Activated CD4-positive, alpha-beta T cell treated with anti-CD3 and anti-CD28 coated beads, Interleukin-2, Interleukin-6, amounts not matched to agents 100 ng/mL and 50 ng/mL, durations not matched to agents 16 hours and 8 hours (primary cell): ENCODE results near the gene VSTM2L.
"Not testable (repeated sequence)": the region's sequence is repeated elsewhere in the genome, so short reads cannot be mapped to it uniquely, and the experiment has no call there.

Experiments
- DNase-seq: peaks from one replicate; pipeline ENCODE4 v3.0.0-alpha.2; 2020

VSTM2L gene

DNA sequence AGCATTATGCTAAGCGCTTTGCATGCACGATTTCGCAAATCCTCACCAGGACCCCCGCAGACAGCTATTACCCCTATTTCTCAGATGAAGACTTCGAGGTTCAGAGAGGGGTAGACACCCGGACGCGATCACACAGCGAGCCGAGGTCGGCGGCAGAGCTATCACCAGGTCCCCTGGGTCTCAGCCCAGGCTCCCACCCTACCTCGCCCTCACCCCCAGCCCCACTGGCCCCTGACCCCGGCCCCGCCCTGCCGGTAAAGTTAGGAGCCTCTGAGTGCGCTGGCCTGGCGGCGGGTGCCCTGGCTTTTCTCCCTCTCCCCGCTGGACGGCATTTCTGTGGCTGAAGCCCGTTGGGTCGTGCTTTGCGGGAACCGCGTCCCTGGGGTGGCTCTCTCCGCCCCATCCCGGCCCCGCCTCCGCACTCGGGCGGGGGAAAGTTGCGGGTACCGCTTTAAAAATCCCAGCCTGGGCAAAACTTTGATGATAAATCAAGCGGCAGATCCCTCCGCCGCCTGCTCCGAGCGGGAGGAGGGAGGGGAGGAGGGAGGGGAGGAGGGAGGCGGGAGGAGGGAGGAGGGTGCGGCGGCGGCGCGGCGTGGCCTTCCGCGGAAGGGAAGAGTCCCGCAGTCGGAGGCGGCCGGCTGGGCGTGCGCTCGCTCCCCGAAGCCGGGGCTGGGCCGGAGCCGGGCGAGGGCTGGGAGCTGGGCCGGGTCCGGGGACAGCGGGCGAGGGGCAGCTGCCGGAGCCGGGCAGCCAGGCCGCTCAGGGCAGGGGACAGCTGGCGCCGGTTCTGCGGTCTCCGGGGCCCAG, at the start of gene VSTM2L:
Gene VSTM2L (plus strand): TSS at position 624 of the 810 bp plus-strand sequence. CDS start 224 bp downstream, outside the sequence.
- DNase-seq = peak; percentile 40

GRCh38 chr20:37853823-37854375, 49.0 kb upstream of the VSTM2L start:
- DNase-seq = peak; percentile 21

DNA sequence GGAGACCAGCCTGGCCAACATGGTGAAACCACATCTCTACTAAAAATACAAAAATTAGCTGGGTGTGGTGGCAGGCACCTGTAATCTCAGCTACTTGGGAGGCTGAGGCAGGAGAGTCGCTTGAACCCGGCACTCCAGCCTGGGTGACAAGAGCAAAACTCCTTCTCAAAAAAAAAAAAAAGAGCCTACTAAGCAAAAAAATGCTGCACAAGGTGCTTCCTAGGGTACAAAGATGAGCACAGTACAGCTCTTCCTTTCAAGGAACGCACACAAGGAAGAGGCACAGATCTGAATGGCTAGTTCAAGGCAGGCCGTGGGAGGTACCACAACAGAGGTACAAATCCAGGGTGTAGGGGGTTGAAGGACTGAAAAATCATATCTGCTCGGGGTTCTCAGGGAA, 46.9 kb upstream of the VSTM2L start:
- DNase-seq = not testable (repeated sequence)

DNA sequence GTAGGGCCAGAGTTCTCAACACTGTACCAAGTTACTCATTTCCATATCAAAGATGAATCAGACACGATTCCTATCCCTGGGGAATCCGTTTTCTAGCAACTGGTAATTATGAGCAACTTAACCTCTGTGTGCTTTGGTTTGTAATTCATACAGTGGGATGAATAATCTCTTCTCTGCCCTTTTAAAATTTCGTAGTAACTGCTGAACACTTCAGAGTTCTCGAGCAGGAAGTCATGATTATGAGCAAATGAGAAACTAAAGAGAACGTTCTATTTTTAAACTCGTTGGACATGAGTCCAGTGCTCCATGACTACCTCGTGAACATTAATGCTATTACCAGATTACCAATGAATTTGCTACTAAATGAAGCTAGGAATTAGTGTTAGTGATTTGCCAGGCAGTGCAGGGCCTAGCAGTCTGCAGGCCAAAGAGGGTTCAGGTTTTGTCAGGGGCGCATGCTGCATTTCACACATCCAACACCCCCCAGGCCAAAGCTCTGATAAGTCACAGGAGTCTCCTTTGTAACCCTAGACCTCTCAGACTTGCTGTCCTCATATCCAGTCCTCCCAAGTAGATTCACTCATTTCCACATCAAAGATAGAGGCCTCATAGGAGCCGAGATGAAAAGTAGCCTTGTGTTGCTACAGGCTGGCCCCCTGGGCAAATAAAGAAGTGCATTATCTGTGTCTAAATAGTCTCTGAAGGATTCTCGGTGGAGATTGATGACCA, 45.8 kb upstream of the VSTM2L start:
- no peak for DNase-seq

DNA sequence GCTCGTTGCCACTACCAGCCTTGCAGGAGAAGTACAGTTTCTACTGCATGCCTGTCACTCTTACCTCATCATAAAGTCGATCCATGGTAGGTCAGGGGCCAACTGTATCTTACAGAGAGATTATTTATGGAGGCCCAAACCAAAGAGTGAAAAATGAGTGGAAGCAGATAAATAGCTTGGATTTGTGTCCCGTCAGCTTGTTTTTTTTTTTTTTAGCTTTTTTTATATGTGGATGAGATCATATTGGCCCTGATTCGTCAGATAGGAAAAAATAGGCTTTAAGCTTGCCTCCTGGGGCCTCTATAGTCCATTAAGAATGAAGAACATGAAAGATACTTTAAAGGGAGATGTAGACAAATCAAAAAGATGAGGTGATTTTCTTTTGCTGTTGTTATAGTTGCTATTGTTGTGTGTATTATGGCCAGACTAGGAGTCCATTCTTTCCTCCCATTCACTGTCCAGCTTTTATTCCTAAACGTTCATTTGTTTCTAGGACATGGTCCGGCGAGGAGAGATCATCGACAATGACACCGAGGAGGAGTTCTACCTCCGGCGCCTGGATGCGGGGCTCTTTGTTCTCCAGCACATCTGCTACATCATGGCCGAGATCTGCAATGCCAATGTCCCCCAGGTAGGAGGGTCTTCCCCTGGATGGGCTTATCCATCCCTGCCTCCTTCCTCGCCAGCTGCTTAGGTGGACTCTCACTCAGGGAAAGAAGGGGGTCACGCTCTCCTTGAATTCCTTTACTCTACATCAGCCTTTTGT, 43.3 kb upstream of the VSTM2L start:
- DNase-seq = no peak

DNA sequence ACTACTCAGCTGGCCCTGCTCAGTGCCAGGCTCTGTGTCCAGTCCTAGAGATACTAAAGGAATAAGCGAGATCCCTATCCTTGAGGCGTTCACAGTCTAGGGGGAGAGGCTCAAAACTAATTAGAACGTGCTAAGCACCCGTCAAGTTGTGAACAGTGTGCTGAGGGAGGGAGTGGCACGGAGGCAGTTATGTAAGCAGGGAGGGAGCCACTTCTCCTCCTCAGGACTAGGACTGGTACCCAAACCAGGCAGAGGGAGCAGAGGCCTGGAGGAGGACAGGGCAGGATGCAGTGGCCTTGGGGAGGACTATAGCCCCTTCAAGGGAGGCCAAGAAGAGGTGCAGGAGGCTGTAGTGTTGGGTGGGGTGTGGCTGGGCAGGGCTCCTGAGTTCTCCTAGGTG, 39.6 kb upstream of the VSTM2L start:
- no peak for DNase-seq

DNA sequence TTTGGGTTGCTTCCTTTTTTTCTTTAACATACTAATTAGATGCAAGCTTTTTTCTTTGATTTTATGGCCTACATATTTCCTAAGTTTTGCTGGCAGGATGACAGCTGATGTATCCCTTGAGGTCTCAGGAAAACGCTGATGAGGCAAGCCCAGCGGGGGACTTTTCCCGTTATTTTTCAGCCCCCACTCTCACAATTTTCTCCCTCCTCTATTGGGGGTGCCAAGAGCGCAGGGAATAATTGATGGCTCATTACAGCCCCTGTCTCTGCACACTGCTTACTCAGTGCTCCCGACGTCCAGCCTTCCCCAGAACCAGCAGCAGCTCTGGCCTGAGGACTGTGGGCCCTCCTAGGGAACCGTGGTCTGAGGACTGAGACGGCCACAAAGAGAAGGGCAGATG, 38.6 kb upstream of the VSTM2L start:
- DNase-seq = no peak

DNA sequence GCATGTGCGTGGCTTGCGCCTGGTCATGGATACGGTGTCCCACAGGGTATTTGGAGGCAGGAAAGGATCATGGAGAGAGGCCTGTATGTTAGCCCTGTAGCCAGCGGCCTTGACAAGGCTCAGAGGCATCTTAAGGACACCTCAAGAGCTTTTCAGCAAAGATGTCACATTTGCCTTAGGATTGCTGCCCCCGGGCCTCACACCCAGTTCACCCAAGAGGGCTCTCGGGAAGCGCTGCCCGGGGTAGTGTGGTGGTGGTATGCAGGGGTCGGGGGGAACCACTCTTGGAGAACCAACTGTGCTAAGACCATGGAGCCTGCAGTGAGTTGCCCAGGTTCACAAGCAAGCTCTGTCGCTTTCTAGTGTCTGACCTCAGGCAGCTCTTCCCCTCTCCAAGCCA, 36.9 kb upstream of the VSTM2L start:
- DNase-seq = no peak

DNA sequence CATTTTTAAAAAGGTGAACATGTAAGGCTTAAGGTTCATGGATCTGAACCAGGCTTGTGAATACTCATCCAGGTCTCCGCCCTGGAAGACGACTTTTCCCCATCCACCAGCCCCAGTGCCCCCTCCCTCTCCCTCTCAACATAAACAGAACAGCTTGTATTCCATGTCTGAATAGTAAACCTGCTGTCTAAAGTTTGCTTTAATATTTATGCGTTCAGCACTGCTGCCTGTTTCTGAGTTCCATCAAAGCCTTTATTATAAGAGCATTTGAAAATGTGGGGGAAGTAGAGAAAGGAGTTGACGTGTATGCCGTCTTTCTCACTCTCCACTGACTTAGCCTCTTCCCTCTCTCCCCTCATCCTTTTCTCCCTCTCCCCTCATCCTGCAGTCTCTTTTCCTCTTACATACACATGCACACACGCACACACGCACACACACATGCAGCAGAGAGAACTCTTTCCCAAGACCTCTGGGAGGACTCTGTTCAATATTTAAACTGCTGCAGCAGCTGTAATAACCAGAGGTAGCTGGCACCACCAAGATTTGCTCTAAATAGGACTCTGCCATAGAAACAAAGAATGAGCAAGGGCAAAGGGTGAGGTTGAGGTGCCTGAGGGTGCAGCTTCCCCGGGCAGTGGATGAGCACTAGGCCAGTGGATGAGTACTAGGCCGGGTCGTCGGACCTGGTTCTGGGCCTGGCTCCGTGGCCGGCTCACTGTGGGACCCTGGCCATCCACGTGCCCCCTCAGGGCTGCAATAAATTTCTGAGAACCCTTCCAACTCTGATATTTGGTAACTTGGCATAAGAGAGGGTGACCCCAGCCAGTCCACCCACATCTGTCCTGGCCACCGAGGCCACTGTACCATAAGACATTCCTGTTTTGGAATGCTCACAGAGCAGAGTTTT, 35.4 kb upstream of the VSTM2L start:
- no peak for DNase-seq

DNA sequence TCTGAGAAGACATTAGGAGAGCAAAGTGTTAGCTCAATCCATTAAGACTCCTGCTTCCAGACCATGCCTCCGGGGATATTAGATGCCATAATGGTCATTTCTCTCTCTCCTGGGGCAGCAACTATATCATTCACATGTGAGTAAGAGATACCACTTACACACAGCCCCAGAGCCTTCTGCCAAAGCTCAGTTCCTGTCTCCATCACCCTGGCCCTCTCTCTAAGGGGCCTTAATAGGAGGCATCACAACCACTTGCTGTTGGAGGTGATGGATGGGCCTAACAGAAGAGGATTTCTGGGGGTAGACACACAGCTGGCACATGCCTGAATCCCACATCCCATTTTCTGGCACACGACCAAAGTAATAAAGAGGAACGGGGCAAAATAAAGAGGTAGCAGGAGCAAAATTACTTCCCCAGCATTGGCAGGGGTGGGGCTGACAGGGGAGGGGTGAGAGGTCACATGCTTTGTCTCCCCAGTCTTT, 34.0 kb upstream of the VSTM2L start:
- no peak for DNase-seq

GRCh38 chr20:37869334-37869861, 33.5 kb upstream of the VSTM2L start:
- DNase-seq = no peak

DNA sequence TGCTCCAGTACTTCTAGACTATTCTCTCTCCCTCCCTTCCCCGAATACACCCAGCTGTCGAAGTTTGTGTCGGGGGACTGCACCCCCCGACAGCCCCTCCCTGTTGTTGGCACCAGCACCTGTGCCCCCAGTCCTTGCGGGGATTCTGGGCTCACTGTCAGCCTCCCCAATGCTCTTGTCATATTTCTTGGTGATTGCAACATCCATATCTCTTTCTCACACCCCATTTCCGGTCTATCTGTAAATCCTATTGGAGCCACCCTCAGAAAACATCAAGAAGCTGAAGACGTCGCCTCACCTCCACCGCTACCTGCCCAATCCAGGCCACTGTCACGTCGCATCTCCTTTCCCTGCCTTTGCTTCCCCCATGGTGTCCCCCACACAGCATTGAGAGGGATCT, 32.6 kb upstream of the VSTM2L start:
- no peak for DNase-seq

DNA sequence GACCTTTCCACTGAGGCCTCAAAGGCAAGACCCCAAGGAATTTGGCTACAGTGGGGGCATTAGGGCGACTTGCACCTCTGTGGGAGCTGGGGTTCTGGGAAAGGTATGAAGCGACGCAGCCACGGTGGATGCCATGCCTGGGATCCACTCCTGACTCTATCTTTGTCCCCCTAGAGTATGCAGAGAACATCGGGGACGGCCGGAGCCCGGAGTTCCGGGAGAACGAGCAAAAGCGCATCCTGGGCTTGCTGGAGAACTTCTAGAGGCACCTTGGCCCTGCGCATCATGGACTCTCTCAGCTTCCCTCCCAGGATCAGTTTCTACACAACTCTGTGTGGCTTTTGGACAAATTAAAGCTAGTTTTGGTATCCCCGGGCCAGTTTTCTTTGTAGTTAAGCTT, 31.2 kb upstream of the VSTM2L start:
- DNase-seq = no peak

DNA sequence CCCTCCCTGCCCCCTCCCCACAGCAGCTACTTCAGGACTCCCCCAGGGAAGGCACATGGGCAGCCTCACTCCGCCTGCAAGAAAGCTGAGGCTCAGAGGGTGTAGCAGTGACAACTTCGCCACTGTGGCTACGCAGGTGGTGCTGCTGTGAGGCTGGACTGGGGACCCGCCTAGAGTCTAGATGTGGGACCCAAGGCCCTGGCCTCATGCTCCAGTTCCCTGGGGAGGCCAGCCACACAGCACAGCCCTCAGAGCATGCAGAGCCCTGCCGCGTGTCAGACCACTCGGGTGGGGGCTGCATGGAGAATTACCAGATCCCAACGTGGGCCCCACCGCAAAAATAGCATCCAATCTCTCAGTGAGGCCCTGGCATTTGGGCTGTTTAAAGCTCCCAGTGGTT, 30.8 kb upstream of the VSTM2L start:
- no peak for DNase-seq

GRCh38 chr20:37873884-37874283, 29.0 kb upstream of the VSTM2L start:
- DNase-seq = no peak

DNA sequence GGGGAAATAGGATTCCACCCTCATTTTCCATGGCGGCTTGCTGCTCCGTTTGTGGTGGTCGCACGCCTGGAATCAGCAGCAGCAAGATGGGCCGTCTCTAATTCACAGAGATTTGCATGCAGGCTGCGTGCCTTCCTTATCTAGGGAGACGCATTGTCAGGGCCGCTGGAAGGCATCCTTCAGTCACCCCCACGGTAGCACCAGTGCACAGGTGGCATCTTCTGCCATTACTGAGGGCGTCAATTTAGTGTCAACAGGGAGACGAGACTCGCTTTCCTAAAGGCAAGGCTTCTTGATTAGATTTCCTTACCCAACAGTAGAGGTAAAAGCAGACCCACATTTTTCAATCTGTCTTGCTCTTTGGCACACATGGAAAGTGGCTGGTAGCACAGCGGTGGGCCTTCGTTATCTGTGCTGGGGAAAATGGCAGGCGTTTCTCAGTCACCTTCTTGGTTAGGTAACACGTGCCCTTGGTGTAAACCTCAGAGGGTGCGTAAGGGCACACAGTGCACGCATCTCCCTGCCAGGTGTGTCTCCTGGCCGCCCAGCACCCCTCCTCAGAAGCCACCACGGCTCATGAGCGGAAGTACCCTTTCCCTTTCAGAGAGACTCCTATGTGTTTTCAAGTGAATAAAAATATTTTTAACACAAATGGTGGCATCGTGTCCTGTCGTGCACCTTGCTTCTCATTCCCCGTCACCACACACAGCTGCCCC, 27.3 kb upstream of the VSTM2L start:
- DNase-seq = no peak

GRCh38 chr20:37876863-37877262, 26.1 kb upstream of the VSTM2L start:
- no peak for DNase-seq

DNA sequence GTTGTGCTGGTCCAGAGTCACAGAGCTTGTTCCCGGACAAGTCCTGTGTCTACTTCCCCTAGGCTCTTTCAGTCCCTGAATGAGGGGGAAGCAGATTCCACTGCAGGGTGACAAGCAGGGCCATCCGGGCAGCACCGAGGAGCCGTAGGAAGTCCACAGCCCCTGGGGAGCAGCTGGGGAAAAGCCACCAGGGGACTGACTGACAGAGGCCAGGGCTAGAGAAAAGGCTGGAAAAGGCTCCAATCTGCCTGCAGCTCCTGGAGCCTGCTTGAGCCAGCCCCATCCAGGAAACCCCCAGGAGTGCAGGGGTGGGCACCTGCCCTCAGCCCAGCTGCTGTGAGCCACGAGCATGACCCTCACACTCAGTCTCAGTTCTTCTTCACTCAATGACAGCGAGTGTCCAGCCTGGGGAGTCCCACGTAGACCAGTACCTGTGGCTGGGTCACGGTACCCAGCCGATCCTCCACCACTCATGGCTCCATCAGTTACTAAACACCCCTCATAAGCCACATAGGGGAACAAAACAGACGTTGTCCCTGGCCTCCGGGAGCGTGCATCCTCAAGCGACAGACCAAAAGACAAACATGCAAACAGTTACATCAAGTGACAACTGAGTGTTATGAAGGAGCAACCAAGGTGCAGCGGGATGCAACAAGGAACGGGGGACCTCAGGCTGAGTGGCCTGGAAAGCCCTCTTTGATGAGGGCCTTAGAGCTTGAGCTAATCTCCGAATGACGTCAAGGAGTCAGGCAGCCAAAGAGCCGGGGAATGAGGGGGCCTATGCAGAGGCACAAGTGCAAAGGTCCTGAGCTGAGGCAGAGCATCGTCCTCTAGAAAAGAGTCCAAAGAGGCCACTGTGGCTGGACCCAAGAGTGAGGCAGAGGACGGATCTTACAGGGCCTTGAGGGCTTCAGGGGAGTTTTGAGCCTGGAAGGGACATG, 24.8 kb upstream of the VSTM2L start:
- no peak for DNase-seq

- no peak for DNase-seq
Observed at GRCh38 chr20:37878835-37879599, 23.9 kb upstream of the VSTM2L start.
